CD4-positive, alpha-beta T cell treated with Interleukin-2 at 100 ng/mL for 4 hours (primary cell): ENCODE results near the gene FAT2.

Experiments used
- DNase-seq: peaks from one replicate; pipeline ENCODE4 v3.0.0-alpha.2; 2020; ENCODE audit warnings: low spot score

Gene FAT2, protein sequence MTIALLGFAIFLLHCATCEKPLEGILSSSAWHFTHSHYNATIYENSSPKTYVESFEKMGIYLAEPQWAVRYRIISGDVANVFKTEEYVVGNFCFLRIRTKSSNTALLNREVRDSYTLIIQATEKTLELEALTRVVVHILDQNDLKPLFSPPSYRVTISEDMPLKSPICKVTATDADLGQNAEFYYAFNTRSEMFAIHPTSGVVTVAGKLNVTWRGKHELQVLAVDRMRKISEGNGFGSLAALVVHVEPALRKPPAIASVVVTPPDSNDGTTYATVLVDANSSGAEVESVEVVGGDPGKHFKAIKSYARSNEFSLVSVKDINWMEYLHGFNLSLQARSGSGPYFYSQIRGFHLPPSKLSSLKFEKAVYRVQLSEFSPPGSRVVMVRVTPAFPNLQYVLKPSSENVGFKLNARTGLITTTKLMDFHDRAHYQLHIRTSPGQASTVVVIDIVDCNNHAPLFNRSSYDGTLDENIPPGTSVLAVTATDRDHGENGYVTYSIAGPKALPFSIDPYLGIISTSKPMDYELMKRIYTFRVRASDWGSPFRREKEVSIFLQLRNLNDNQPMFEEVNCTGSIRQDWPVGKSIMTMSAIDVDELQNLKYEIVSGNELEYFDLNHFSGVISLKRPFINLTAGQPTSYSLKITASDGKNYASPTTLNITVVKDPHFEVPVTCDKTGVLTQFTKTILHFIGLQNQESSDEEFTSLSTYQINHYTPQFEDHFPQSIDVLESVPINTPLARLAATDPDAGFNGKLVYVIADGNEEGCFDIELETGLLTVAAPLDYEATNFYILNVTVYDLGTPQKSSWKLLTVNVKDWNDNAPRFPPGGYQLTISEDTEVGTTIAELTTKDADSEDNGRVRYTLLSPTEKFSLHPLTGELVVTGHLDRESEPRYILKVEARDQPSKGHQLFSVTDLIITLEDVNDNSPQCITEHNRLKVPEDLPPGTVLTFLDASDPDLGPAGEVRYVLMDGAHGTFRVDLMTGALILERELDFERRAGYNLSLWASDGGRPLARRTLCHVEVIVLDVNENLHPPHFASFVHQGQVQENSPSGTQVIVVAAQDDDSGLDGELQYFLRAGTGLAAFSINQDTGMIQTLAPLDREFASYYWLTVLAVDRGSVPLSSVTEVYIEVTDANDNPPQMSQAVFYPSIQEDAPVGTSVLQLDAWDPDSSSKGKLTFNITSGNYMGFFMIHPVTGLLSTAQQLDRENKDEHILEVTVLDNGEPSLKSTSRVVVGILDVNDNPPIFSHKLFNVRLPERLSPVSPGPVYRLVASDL (N-terminal part only)

DNA sequence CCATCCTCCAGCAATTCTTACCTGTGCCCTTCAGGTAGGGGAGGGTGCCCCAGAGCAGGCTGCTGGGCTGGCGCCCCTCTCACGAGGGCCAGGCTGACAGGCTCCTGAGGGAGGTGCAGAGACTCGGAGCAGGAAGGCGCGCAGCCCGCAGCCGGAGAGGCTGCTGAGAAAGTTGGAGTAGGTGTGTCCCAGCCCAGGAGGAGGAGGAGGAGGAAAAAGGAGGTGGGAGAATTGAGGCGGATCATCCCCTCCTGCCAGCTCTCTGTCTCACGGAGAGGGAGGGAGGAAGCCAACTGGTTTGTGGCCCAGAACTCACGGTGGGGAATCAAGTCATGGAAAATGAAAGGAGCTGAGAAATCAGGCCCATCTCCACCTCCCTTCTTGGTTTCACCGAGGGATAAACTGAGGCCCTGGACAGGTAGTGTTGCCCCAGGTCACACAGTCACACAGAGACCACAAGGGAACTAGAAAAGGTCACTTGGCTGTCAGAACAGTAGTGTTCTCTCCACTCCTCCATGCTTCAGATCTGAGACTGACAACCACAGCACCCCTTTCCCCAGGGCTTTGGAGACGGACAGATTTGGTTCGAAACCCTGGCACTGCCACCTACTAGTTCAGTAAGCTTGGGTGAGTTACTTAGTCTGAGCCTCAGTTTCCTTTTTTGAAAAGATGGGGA, at the start of gene FAT2:
Gene FAT2, minus strand, starts transcription at position 188 of the 676 bp plus-strand sequence. CDS start 22,400 bp downstream, outside the sequence.
- DNase-seq = no peak

DNA sequence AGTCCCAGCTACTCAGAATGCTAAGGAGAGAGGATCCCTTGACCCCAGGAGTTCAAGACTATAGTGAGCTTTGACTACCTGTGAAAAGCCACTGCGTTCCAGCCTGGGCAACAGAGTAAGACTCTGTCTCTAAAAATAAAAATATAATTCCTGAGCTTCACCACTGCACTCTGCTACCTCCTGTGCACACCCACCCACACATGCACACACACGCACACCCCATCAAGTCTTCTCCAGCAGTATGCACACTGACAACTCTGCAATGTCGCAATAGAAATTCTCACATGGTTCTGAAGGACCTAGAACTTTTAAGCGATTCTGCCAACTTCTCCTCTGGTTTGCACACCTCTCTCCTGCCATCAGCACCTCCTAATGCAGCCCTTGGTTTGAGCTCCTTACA, 47.5 kb upstream of the FAT2 start:
- no peak for DNase-seq

DNA sequence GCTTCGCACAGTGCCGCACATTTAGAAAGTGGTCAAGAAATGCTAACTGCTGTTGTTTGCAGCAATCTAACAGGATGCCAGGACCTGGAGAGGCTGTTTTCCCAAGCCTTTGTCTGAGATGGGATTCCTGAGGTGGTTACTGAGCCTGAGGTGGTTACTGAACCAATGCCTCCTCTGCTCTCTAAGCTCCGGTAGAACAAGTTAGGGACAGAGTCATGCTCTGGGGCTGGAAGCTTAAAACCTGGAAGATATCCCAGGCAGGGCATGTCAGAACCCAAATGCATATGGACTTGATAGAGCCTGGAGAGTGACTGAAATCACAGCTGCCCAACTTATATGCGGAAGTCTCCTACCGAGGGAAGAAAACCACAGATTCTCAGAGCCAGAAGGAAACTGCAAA, 46.5 kb upstream of the FAT2 start:
- no peak for DNase-seq

DNA sequence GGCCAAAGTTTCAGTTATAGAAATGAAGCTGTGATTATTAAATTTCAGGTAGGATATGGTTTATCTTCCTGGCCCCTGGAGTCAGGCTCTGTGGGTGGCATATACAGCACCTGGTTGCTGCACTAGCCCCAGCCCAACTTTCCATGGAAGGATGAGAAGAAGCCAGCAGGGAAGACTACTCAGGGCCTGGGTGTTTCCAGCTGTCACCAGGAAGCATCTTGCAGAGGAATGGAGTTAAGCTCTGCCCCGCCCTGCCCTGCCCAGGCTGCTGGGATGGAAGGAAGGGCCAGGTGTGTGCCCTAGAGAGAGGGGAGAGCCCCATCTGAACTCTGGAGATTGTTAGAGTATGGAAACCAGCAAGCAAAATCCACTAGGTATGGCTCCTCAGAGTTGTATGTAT, 42.8 kb upstream of the FAT2 start:
- no peak for DNase-seq

DNA sequence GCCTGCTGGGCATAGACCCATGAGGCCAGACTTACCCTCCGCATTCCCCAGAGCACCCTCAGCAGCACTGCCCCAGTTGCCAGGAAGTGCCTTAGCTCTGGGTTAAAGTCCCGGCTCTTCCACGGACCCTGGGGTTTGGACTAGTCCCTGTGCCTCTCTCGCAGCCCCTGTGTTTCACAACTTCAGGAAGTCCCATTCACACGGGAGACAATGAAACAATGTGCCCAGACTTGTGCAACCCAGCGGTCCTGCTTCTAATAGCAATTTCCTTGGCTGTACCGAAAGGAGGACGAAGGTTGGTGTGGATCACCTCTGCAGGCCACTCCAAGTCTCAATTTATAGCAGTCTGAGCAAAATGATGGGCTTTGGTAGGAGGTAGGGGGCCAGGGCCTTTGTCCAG, 41.8 kb upstream of the FAT2 start:
- no peak for DNase-seq

DNA sequence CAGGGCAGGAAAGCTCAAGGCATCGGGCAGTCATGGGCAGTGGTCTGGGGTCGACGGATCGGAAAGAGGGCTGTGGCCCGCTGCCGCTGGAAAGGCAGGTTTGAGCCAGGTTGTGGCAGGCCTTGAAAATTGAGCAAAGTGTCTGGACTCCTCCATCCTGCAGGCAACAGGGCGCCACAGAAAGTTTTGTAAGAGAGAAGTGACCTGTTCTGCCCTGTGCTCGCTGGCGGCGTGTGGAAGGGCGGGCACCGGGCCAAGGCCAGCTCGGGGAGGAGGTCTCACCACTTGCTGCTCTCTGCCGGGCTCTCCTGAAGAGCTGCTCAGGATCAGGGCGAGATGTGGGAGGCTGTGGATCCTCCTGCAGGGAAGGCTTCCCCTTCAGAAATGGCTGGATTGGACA, 41.4 kb upstream of the FAT2 start:
- no peak for DNase-seq

DNA sequence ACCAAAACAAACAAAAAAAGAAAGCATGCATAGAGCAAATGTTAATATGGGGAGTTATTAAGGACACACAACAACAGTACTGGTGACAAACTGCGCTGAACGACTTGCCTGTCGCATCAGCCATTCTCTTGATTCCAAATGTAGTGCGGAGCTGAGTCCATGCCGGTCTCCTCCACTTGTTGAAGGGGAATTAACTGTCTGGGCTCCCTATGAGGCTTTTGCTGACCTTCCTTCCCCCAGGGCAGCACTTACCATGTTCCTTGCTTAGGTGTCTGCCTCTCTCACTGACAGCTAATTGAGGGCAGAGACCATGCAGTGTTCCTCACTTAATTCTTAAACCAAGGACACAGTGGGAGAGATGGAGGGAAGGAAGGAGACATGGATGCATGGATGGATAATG, 40.8 kb upstream of the FAT2 start:
- no peak for DNase-seq

DNA sequence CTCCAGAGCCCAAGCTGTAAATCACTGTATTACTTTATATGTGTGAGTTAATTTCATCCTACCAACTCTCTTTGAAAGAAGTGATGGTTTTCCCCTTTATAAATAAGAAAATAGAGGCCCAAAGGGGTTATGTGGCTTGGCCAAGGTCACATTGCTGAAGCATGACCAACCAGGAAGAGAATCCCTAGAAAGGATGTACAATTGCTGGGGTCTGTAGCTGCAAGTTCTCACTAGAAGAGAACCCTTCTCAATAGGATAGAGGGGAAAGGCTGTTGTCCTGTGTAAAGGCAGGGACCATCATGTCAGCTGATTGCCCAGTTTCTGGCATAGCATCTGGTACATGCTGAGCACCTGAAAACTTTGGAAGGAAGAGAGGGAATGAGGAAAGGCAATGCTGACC, 39.0 kb upstream of the FAT2 start:
- no peak for DNase-seq

DNA sequence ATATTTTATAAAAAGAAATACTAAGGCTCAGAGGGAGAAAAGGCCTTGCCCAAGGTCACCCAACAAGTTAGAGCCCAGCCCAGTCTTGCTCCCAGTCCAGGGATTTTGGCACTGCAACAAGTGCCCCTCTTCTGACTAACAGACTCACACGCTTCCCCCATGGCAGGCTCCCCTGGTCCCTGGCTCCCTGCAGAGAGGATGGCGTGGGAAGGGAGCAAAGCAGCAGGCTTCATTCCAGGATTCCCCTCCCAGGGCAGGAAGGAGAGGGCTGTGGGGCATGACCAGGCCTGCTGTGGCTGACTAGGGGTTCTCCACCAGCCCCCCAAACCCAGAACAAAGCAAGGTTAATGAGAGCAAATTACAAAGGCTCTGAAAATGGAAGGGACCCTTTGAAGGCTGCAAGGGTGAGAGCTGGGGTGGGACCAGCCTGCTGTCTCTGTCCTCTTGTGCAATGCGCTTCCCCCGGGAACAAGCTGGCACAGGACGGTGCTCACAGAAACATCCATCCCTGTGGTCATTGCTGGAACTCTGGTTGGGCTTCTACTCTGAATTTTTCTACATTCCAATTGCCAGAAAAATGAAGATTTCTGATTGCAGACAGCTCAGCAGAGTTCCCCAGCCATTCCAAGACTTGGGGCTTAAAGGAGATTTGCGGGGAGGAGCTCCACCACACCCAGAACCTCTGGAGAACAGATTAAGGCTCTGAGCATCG, 37.1 kb upstream of the FAT2 start:
- no peak for DNase-seq

DNA sequence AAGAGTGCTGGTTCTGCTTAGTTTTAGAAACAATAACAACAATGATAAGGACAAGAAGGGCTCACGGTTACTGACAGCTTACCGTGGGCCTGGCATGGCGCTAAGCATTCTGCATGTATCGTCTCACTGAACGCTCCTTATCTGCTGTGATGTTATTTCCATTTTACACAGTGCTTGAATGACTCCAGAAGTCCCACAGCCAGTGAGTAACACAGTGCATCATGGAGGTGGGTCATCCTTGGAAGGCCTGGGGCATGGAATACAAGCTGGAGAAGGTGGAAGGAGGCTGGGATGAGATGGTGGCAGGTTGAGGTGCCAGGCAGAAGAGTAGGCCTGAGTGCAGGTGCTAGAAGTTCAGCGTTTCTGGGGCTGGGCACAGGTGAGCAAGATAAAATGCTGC, 36.5 kb upstream of the FAT2 start:
- no peak for DNase-seq

DNA sequence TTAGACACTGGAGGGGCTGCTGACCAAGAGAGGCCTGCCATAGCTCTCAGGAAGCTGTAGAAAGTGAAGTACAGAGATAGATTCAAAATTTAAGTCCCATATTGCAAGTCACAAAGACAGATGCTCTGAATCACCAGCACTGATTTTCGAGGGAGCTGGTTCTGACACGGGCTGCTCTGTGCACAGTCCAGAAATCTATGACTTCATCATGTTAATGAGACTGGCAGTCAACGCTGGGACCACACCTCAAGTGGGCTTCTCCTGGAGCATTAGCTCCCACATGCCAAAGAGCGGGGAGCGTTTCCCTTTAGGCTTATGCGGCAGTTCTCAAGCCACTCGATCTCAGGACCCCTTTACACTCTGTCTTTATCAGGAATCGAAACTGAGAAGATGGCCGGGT, 34.2 kb upstream of the FAT2 start:
- DNase-seq = no peak

DNA sequence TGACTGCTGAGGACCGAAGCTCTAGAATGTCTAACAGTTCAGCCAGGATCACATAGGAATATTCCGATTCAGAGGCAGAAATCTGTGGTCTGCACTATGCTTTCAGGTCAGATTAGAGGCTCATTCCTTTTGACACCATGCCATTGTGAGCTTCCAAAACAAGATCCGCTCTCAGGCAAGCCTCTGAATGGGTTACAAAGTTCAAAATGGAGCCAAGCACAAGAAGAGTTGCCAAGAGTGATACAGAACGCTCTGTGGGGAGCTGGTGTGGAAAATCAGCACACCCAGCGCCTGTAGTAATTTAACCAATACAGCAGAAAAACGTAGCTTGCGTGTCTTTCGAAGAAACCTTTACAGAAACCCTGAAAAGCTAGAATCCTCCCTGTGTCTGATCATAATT, 33.3 kb upstream of the FAT2 start:
- no peak for DNase-seq

DNA sequence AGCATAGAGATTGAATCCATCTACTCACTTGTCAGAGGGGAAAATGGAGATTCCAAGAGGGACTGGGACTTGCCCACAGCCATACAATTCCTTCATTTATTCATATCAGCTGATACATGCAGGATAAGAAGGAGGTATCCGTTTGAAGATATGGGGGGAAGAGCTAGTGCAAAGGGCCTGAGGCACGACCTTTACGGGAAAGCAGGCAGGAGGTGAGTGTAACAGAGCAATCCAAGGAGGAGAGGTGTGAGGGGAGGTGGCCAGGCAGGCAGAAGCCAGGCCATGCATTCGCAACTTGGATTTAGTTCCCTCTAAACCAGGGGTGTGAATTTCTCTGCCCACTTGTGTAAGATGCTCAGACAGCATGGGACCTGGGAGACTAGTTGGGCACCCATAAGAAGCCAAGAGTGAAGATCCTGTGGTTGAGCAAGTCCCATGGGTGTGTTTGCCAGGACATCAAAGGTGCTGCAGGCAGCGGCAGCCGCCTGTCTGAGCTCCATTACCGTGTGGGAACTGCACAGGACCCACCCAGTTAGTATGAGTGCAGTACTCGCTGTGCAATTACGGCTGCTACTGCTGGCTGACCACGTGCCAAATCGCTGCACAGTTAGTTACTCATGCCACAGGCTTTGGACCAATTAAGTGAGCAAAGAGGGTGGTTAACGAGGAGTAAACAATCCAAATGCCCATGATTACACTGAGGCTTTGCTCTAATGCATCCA, 31.4 kb upstream of the FAT2 start:
- DNase-seq = no peak

DNA sequence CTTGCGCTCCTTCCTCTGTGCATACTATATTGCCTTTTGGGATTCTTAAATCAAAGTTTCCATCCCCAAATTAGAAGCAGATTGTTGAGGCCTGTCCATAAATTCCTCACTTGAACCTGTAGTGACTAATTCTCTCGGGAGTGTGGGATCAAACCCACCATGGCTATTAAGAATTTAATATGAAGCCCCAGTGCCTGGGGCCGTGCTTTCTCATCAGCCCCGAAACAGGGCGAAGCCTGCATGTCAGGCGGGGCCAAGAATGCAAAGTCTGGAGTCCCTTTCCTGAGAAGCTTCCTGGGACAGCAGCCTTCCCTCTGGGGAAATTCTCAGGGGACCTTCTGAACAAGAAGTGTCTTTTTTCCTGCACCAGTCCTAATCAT, 29.3 kb upstream of the FAT2 start:
- no peak for DNase-seq

DNA sequence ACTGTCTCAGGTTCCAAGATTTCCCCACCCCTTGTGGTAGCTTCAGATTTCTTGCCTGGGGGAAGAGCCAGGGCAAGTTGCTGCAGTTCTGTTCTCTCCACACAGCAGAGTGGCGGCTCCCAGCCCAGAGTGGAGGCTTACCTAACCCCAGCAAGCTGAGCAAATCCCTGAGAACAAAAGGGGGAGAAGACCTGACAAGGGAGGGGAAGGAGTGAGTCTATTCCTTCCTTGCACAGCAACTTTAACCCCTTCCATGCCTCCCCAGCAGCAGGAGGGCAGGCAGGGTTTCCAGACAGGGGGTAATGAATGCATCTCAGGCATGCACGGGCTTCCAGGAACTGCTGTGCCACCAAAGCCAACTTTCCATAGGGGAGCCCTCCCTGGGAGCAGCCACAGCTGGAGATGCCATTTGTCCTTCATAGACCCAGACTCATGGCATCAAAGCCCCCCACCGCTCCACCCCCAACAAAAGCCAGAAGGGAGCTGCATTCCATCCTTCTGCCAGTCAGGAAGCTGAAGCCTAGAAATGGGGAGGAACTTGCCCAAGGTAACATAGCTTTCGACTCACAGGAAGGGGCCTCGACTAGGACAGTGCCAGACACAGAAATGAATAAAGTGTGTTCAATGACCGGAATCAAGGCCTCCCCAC, 28.8 kb upstream of the FAT2 start:
- DNase-seq = no peak

DNA sequence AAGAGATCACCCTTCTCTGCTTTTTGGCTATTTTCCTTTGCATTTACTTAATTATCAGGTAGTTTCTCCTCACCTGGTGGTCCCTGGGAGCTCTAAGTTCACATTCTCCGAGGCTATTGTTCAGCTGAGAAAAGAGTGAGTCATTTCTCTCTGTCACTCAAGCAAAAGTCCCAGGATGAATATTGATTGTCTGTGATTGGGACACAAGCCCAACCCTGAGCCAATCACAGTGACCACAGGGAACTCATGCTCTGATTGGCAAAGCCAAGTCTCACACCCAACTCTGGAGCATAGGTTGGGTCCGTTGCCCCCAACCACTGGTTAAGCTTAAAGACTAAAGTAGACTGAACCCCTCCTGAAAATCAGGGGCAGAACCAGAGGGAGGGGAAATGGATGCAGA, 27.8 kb upstream of the FAT2 start:
- DNase-seq = no peak

DNA sequence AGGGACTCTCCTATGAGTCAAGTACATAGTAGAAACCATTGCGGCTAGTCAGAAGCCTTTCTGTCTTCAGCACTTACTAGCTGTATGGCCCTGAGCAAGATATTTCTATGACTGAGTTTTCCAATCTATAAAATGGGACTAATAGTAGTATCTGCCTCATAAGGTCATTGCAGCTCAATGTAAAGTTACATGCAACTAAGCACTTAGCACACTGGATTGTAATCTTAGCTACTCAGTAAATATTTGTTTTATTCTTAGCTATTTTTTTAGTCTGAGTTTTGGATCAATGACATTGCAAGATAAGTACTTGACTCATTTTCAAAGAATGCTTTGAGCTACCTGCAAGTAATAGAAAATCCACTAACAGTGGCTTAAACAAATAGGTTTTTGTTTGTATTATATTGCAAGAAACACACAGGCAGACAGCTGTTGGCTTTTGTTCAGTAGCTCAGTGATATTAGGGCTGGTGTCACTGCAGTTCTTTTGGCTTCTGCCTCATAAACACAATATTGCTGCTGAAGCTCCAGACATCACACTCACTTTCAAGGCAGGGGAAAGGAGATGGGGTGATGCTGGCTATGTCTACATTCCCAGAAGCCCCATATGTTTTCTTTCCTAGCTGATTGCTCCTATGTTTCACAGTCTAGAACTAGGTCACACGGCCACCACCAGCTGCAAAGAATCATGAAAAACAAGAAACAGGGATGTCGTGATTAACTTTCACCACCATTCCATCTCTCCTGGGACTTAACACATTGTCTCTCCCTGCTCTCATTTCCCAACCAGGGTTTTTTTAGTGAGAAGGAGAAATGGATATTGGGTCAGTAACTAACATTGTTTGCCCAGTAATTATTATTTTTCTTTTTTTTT, 26.9 kb upstream of the FAT2 start:
- no peak for DNase-seq

DNA sequence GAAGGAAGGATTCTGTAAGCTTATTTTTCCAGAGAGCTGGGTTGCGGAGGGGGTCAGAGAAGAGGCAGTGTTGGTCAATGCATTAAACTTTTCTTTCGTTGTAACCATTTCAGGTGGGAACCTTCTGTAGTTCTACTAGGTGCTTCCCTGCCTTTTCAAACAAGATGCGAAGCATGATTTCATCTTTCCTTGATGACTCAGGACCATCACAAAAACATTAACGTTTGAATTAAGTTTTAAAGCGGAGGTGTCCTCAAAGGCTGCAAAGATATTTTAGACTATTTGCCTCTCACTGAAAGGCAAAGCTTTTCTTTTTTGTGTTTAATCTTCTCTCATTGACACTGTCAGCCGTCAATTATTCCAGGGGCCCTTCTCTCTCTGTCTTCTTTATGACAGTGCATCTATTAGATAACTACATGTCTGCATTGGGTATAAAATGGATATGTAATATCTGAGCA, 26.3 kb upstream of the FAT2 start:
- DNase-seq = no peak

DNA sequence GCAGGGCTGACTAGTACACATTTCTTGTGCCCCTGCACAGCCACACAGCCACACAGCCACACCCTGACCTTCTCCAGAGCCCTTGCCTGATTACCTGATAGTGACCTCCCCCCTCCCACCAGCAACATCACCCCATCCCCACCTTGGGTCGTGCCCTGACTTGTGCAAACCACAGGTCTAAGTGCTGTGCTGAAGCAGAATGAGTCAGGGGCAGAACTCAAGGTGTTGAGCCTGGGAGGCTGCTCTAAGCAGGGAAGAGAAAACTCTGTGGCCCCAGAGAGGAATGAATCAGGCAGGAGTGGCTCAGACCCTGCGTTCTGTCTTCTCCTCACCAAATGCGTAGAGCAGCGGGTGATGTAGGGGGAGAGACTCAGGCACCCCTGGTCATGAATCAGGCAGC, 24.3 kb upstream of the FAT2 start:
- no peak for DNase-seq
